Measurements from ENCODE around the gene ADAMTS16. TPM values are rescaled to one million over a fixed set of nuclear protein-coding genes. Genes with fewer than 3 reads are reported as not detected.

ADAMTS16 gene
- total and polyA plus RNA-seq, 2 donors from 2014 or later, result 5.6 to 7.5 TPM

DNA sequence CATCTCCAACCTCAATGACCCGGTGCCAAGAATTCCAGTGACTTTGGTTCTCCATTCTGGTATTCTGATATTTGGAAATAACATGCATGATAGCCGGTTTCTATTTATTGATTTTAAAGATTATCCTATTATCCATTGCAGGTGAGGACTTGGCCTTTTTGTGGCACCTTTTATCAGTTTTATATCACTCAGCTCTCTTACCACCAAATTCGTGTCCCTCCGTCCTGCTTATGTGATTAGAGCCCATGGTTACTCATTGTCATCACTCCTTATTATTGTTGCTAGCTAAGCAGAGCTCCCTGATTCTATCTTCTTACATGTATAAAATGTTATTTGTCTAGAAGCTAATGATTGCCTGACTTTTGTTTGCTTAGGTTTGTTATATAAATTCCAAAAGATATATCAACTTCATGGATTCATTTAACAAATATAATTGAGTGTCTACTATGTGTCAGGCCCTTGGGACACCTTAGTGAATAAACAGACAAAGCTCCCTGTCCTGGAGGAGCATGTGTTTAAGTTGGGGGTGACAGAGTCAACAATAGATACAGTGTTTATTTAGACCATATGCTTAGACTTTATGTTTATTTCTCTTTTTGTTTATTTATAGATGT, 138.2 kb downstream of the ADAMTS16 start:
- Histone ChIP-seq H3K27ac (ENCODE audit: low read depth in 2 of 2, low read length in 2 of 2) (no peak overlapping the region), H3K9me3 (ENCODE audit: control insufficient read depth in 2 of 3, insufficient read depth in 1 of 3, low read length in 3 of 3) (peaks cover 0 to under 1% (median 0%) of the 10 kb centered on the region in 3 donors), H3K27me3 (ENCODE audit: control insufficient read depth, insufficient read depth, low read length) (no peaks in the 10 kb centered on the region), H3K36me3 (ENCODE audit: control insufficient read depth in 2 of 3, insufficient read depth in 3 of 3, low read length in 3 of 3) (no peaks in the 10 kb centered on the region), H3K4me1 (ENCODE audit: control insufficient read depth in 2 of 3, insufficient read depth in 2 of 3, low read depth in 1 of 3, low read length in 3 of 3) (no peaks in the 10 kb centered on the region), H3K4me3 (ENCODE audit: low read length in 3 of 3) (no peak overlapping the region), H3K9ac (ENCODE audit: low read length in 3 of 3) (no peak overlapping the region)
- TF ChIP-seq, protein P1, sequence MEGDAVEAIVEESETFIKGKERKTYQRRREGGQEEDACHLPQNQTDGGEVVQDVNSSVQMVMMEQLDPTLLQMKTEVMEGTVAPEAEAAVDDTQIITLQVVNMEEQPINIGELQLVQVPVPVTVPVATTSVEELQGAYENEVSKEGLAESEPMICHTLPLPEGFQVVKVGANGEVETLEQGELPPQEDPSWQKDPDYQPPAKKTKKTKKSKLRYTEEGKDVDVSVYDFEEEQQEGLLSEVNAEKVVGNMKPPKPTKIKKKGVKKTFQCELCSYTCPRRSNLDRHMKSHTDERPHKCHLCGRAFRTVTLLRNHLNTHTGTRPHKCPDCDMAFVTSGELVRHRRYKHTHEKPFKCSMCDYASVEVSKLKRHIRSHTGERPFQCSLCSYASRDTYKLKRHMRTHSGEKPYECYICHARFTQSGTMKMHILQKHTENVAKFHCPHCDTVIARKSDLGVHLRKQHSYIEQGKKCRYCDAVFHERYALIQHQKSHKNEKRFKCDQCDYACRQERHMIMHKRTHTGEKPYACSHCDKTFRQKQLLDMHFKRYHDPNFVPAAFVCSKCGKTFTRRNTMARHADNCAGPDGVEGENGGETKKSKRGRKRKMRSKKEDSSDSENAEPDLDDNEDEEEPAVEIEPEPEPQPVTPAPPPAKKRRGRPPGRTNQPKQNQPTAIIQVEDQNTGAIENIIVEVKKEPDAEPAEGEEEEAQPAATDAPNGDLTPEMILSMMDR (IDR thresholded peaks at IDR 0.05; ENCODE audit: borderline replicate concordance, extremely low read depth, insufficient read depth), result no peak
- DNase-seq (no peak), FAIRE-seq (no peak)
- intact Hi-C loops (cut with DNase I), result no loop called here

DNA sequence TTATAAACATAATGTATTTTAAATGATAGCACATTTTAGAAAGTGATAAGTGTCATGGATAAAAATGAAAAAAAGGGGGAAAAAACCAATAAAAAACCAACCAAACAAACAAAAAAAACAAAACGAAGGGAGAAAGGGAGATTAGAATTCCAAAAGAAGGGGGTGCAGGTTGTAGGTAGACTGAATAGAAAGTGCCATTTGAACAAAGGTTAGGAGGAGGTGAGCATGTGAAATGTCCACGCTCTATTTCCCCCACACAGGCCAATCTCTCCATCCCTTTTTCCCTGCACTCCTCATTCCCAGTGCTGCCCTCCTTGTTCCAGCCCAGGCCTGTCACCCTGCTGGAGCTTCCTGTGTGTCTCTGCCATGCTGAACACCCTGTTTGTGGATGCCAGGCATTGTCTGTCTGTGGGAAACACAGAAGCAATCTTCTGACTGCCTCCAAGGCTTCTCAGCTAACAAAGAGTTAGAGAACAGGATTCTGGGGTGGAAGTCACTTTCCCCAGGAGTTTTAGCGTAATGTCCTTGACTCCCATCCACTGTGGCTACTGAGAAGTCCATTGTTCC, 138.8 kb downstream of the ADAMTS16 start:
- DNase-seq, result no peak
- no peak for FAIRE-seq
- no peaks in the 10 kb centered on the region for H3K4me1 ChIP-seq (ENCODE audit: control insufficient read depth in 2 of 3, insufficient read depth in 2 of 3, low read depth in 1 of 3, low read length in 3 of 3)
- TF ChIP-seq, protein P1 (IDR thresholded peaks at IDR 0.05; ENCODE audit: borderline replicate concordance, extremely low read depth, insufficient read depth), result no peak
- no peaks in the 10 kb centered on the region for H3K27me3 ChIP-seq (ENCODE audit: control insufficient read depth, insufficient read depth, low read length)
- intact Hi-C loops (cut with DNase I), result no loop called here
- no peak overlapping the region for H3K27ac ChIP-seq (ENCODE audit: low read depth in 2 of 2, low read length in 2 of 2)
- H3K9me3 ChIP-seq (ENCODE audit: control insufficient read depth in 2 of 3, insufficient read depth in 1 of 3, low read length in 3 of 3), result peaks cover 0 to 4% (median 0%) of the 10 kb centered on the region in 3 donors
- no peak overlapping the region for H3K9ac ChIP-seq (ENCODE audit: low read length in 3 of 3)
- H3K36me3 ChIP-seq (ENCODE audit: control insufficient read depth in 2 of 3, insufficient read depth in 3 of 3, low read length in 3 of 3), result peaks cover 0 to 2% (median 0%) of the 10 kb centered on the region in 3 donors
- H3K4me3 ChIP-seq (ENCODE audit: low read length in 3 of 3), result no peak overlapping the region

DNA sequence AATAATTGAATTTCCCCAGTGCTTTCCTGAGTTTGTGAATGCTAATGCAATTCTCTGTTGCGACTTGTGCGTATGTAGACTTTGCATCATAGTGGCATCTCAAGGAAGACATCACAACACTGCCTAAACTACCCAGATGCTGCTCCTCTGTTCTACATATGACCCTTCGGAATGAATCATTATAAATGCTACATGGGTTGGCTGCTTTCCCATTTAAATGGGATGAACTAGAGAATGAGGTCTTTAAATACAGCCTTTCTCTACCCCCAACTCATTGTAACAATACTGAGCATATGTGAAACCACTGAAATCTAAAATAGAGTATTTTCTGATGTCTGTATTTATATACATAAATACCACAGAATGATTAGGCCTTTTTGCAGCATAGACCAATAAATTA, 145.8 kb downstream of the ADAMTS16 start:
- Histone ChIP-seq H3K9ac (ENCODE audit: low read length in 3 of 3) (no peak overlapping the region), H3K36me3 (ENCODE audit: control insufficient read depth in 2 of 3, insufficient read depth in 3 of 3, low read length in 3 of 3) (peaks cover 0 to 2% (median 0%) of the 10 kb centered on the region in 3 donors), H3K27me3 (ENCODE audit: control insufficient read depth, insufficient read depth, low read length) (no peaks in the 10 kb centered on the region), H3K4me1 (ENCODE audit: control insufficient read depth in 2 of 3, insufficient read depth in 2 of 3, low read depth in 1 of 3, low read length in 3 of 3) (no peaks in the 10 kb centered on the region), H3K27ac (ENCODE audit: low read depth in 2 of 2, low read length in 2 of 2) (no peak overlapping the region), H3K4me3 (ENCODE audit: low read length in 3 of 3) (no peak overlapping the region), H3K9me3 (ENCODE audit: control insufficient read depth in 2 of 3, insufficient read depth in 1 of 3, low read length in 3 of 3) (peaks cover 0 to 4% (median 0%) of the 10 kb centered on the region in 3 donors)
- no peak for FAIRE-seq
- TF ChIP-seq, protein P1 (IDR thresholded peaks at IDR 0.05; ENCODE audit: borderline replicate concordance, extremely low read depth, insufficient read depth), result no peak
- no peak for DNase-seq
- intact Hi-C loops (cut with DNase I), result no loop called here
